ENCODE measurements around the gene S1PR4.

DNA sequence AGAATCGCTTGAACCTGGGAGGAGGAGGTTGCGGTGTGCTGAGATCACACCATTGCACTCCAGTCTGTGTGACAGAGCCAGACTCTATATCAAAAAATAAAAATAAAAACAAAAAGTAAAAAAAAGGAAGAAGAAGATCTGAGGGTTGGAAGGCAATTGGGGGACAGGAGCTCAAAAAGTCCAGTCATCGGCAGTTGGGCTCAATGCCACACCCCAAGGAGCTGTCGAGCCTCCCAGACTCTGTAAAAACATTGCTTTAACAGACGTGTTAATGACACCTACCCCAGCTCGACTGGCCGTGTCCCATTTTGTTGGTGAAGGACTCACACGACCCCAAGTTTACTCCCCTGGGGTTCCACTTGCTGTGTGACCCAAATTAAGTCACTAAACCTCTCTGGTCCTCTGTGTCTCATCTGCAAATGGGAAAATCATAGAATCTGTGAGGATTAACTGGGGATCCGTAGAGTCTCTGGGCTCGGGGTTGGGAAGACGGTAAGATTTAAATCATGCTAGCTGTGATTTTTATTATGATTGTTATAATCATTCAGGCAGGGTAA lies 35.7 kb upstream of the S1PR4 start:
- TF ChIP-seq, protein P1, sequence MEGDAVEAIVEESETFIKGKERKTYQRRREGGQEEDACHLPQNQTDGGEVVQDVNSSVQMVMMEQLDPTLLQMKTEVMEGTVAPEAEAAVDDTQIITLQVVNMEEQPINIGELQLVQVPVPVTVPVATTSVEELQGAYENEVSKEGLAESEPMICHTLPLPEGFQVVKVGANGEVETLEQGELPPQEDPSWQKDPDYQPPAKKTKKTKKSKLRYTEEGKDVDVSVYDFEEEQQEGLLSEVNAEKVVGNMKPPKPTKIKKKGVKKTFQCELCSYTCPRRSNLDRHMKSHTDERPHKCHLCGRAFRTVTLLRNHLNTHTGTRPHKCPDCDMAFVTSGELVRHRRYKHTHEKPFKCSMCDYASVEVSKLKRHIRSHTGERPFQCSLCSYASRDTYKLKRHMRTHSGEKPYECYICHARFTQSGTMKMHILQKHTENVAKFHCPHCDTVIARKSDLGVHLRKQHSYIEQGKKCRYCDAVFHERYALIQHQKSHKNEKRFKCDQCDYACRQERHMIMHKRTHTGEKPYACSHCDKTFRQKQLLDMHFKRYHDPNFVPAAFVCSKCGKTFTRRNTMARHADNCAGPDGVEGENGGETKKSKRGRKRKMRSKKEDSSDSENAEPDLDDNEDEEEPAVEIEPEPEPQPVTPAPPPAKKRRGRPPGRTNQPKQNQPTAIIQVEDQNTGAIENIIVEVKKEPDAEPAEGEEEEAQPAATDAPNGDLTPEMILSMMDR (IDR thresholded peaks at IDR 0.05; ENCODE audit: insufficient read depth, low read depth, low read length), result no peak
- no peak for TF ChIP-seq EZH2 (IDR thresholded peaks at IDR 0.05; ENCODE audit: insufficient read depth, low read length)

Measured in astrocyte (in vitro differentiated cells and primary cell).